GM04504 (cell line): ENCODE data around the gene RTL1.

Experiments
- DNase-seq: peaks from one replicate; pipeline ENCODE4 v3.0.0-alpha.2; 2012; ENCODE audit warnings: low read depth

The RTL1 gene

GRCh38 chr14:100898465-100898864 is 5.1 kb downstream of the RTL1 start:
- DNase-seq, result no peak

DNA sequence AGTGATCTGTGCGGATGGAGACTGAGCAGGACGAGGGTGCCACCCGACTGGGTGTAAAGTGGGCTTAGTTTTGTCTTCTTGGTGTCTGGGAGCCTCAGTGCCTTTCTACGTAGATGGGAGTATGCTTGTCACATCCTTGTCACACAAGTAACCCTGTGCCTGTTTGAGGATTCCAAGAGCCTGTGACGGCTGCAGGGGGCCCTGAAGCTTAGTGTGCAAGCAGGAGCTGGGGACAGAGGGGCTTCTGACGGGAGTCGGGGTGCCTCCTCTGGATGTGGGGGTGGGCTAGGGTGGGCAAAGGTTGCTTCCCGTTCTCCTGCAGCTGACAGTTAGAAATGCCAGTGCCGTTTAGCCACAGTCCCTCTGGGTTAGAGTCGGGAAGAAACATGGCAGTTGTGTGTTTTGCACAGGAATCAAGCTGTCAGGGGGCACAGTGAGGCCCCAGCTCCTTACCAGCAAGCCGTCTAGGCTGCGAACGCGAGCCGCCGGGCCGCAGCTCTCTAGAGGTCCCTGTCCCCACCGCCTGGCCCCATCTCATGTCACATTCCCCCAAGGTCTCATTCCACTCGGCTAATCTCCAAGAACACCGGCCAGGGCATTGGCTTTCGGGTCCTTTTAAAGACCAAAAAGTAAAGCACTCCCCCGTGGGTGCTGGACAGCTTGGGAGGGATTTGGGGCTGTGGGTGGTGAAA is 7.0 kb downstream of the RTL1 start:
- DNase-seq, result no peak

DNA sequence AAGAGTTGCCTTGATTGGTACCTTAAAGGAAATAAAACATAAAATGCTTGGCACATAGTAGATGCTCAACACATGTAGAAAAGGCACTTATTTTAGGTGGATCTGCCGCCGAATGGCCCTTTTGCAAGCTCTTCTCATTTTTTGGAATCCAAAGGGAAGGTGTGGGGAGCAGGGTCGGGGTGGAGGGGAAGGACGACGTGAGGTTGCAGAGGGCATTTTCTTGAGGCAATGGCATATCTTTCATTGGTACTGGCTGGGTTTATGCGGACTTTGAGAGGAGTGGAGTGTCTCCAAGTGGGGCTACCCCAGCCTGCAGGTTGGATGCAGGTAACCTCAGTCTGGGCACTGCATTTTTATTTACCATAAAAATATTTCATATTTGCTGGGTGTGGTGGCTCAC is 8.1 kb downstream of the RTL1 start:
- DNase-seq, result no peak

GRCh38 chr14:100894416-100894815 is 9.1 kb downstream of the RTL1 start:
- DNase-seq, result no peak

- DNase-seq, result no peak
Observed at GRCh38 chr14:100893760-100894159, 9.8 kb downstream of the RTL1 start.

DNA sequence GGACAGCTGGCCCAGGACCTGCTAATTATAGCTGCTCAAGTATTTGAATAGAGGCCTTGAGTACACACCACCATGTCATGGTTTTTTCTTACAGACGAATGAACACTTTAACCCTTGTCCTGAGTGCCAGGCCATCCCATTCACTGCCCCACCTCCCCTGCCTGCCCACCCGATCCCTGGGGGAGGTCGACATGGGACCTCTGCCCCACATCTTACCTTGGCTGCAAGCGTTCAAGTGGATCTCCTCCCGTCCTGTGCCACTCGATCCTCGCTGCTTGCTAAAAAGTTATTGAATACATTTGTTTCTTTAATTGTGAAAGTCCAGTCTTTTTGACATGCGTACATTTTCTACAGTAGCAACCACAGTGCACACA is 10.3 kb downstream of the RTL1 start:
- no peak for DNase-seq

DNA sequence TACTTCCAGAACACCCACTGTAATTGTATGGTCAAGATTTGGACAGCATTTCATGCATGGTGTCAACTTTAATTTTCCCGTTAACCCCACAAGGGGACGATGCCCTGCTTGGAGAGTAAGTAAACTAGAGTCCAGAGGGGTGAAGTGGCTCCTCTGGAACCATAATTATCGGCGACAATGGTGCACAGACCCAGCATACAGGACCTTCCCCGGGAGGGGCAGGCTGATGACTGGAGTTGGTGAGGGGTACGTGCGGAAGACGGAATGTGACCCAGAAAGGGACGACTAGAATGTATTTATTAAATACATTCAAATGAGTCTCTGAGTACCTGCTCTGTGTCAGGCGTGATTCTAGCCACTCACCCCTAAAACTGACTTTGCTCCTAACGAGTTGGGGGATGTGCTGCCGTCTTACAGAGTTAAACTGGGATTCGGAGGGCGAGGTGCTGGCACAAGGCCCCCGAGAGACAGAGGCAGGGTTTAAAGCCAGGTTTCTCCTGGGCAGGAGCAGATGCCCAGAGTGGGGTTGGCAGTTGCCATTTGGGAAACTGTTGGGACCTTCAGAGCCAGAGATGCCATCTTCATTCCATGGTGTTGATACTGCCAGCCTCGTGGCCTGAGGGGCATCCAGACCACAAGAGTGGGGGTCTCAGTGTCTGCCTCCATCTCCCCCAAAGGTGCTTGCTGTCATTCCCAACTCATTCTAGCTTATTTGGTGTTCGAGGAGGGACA is 10.9 kb downstream of the RTL1 start:
- no peak for DNase-seq

DNA sequence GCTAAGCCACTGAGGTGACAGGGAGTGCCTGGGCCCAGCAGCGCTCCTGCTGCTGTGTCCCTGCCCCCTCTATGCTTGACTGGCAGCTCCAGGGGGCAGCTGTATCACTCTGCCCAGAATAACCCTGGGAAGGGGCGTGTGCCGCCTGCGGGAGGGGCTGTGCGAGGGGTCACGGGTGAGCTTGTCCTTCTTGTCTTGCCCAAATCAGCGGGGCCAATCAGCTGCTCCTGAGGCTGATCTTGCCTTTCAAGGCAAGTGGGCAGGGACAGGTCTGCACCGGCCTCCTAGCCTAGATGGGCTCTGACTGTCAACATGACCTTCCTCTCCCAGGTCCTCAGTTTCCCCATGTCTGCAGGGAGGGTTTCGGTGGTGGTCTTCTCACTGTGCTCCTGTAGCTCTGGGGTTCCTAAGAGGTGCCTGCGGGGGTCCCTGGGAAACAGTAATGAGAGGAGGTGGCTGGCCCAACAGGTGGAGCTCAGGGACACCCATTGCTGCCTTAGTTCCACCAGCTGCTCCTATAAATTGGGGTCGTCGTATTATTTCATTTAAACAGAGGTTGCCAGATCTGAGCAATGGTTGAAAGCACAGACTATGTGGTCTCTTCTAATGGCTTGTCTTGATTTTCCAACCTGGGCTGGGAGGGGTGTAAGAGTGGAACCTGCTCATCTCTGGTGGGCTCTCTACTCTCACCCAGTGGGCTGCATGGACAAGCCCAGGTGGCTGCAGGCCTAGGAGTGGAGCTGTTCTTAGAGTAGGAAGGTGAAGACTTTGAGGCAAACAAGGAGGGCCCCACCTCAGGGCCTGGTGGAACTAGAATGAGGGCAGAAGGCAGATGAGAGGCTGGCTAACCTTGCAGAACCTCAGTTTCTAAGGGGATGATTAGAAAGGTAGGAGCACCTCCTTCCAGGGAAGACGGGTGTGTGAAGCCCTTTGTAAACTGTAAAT is 11.7 kb downstream of the RTL1 start:
- no peak for DNase-seq

DNA sequence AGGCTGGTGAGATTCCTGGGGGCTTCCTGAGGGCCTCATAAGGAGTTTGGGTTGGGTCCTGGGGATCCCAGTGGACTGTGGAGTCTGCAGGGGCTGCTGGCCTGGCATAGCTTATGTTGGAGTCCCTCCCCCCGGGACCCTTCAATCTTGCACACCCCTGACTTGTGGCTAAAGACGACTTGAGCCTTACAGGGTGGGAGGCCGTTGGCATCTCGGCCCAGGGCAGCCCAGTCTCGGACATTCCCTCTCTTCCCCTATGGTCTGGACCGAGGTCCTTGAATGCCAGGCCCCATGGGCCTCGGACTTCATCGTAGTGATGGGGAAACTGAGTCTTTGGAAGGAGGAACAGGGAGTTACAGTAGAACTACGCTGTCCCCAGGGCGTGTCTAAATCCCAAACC is 12.5 kb downstream of the RTL1 start:
- DNase-seq, result no peak

GRCh38 chr14:100890061-100890850 is 13.3 kb downstream of the RTL1 start:
- no peak for DNase-seq

GRCh38 chr14:100889641-100890040 is 13.9 kb downstream of the RTL1 start:
- DNase-seq, result no peak

DNA sequence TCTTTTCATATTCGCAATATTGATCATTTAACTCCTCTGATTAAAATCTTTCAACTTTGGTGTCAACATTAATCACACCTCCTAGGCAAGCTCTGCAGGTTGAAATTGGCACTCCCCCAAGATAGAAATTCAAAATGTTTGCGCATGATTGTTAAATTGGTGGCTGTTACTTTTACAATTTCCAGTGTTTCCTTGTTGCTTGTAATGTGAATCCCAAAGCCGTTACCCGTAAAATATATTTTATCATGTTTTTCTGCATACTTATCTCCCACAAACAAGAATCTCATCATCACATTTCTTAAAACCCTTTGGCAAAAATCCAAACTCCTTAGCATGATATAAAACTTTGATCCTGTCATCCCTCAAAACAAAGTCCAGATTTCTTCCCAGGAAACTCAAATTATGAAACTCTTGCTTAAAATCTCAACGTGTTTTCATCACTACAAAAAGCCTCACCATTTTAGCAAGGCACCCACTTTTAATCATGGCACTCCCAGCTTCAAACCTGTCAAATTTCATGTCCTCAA is 14.7 kb downstream of the RTL1 start:
- no peak for DNase-seq

- no peak for DNase-seq
Observed at GRCh38 chr14:100887728-100888335, 15.7 kb downstream of the RTL1 start.

DNA sequence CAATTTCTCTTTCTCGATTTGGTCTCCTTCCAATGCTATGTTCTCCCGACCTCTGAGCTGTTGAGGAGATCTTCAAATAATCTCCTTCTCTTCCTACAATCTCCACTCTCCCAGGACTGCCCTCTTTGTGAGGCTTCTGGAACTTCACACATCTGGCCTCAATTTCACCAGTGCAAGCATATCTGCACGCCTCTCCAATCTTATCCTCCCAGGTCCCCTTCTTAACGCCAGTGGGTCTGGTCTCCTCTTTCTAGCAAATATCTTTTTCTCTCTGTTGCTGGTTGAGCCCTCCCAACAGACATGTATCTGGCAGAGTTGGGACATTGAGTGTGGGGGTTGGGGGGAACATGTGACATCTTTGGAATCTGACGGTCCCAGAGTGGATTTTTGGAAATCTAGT is 17.9 kb downstream of the RTL1 start:
- DNase-seq, result no peak

DNA sequence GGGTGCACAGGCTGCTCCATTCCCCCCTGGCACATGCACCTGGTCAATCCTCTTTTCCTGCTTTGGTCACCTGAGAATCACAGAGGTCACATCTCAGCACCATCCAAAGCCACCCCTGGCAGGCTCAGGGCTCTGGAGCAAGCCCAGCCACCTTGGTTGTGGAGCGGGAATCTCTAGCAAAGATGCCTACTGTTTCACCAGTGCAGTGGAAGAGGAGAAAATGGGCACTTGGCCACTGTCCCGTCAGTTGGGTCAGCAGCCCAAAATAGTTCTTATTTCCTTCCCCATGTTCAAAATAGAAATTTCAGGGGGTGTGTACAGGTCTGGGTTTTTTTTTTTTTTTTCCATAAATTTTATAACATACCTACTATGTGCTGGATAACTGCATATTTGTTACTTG is 18.3 kb downstream of the RTL1 start:
- no peak for DNase-seq

DNA sequence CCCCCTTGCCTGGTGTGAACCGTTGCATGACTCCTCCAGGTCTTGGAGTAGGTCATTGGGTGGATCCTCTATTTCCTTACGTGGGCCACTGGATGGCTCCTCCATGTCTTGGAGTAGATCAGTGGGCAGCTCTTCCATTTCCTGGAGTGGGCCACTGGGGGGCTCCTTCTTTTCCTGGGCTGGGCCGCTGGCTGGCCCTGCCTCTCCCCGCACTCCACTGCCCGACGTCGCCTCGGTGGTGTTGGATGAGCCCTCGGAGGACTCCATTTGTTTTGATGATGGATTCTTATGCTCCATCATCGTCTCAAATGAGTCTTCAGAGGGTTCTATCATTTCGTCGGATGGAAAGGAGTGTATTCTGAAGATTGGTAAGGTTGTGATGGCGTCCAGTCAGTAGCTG is 19.1 kb downstream of the RTL1 start:
- no peak for DNase-seq

- DNase-seq, result no peak
Observed at GRCh38 chr14:100883789-100884101, 19.8 kb downstream of the RTL1 start.

DNA sequence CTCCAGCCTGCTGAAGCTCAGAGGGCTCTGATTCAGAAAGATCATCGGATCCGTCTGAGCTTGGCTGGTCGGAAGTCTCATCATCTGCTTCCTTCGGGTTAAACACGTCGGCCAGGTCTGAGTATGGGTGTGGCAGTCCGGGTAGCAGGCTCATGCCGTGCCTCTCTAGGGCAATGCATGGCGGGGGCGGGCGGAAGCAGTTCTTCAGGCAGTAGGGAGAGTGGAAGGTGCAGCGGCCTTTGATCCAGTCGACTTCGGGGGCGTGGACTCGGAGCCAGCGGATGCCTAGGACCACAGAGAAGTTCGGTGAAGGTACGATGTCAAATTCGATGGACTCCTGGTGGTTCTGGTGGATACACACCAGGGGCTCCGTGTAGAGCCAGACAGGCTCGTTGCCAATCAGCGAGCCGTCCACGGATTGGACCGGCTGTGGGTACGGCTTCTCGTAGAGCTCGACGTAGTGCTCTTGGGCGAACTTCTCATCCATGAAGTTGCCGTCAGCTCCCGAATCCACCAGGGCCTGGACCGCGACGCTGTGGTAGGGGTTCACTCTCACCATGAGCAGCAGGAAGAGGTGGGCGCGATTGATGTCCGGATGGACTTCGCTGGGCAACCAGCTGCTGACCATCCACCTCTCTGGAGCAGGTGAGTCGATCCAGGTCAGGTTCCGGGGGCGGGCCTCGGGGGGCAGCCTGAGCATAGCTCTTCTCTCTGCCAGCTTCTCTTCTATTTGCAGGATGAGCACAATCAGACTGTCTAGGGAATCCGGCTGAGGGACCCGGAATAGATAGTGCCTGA is 20.3 kb downstream of the RTL1 start:
- no peak for DNase-seq

- DNase-seq, result no peak
Observed at GRCh38 chr14:100882026-100882967, 21.2 kb downstream of the RTL1 start.
